ENCODE data around the gene SBF1.

SBF1 gene

DNA sequence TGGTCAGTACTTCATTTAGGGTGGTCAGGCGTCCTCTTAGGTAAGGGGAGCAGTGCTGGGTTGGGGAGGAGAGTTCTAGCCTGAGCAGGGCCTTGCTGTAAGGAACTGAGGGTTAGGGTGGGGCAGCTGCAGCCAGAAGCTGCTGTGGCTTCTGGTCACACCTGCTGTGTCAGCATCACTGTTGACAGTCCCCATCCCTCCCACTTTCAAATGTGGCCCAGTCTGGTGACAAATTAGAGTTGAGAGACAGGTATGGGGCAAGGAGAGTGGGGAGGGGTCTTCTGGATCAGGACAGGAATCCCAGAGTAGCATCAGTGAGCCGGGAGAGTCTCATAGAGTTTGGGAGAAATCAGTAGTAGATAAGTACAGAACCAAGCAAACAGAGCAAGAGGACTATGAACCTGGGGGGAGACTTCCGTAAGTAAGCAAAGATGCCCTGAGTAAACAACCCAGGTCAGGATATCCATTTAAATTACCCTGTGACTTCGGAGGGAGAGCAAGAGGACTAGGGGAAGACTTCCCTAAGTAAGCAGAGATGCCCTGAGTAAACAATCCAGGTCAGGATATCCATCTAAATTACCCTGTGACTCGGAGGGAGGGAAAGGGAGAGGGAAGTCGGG, 78.0 kb downstream of the SBF1 start:
- no peak for DNase-seq

All from NCI-H2081 (cell line).